CD4-positive, alpha-beta T cell treated with Interferon gamma for 1 hour (primary cell): ENCODE results near the gene EXOC1L.

Experiments
- DNase-seq: peaks from one replicate; pipeline ENCODE4 v3.0.0-alpha.2; 2020

Gene EXOC1L

DNA sequence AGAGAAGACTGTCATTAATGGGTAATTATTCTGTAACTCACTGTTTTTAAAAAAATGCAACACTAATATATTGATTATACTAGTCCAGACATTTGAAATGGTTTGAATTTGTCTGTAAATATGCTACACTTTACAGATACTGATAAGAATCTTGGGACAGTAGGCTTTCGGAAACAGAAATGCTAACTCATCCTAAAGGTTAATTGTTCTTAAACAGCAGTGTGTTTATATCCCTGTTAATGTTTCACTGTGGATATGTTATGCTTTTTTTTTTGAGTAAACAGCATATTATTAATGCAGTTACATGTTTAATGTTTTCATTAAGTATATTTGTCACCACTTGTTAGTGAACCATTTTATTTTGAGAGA, 65.2 kb downstream of the EXOC1L start:
- no peak for DNase-seq
